HG03571 (cell line): ENCODE results near the gene ZNF66.
"Not testable (repeated sequence)": the region's sequence is repeated elsewhere in the genome, so short reads cannot be mapped to it uniquely, and the experiment has no call there.

ENCODE experiments used
- ATAC-seq: cut with Tn5 transposase; IDR thresholded peaks from one replicate; pipeline ENCODE4 v1.9.1; 2021; ENCODE audit not compliant: unreplicated experiment

Gene ZNF66

GRCh38 chr19:20776083-20777076 lies at the start of gene ZNF66:
ZNF66 (plus strand) TSS chr19:20776304; CDS start chr19:20776448, 144 bp downstream.
- peak; percentile 92 for ATAC-seq

GRCh38 chr19:20750169-20750568 lies 25.9 kb upstream of the ZNF66 start:
- not testable (repeated sequence) for ATAC-seq

GRCh38 chr19:20752291-20752690 lies 23.8 kb upstream of the ZNF66 start:
- ATAC-seq, result not testable (repeated sequence)

GRCh38 chr19:20769225-20769736 lies 6.8 kb upstream of the ZNF66 start:
- ATAC-seq, result not testable (repeated sequence)

GRCh38 chr19:20787786-20788185 lies 11.7 kb downstream of the ZNF66 start:
- ATAC-seq, result no peak

- ATAC-seq, result no peak
Measured at GRCh38 chr19:20791806-20792205, 15.7 kb downstream of the ZNF66 start.

- not testable (repeated sequence) for ATAC-seq
Measured at GRCh38 chr19:20806311-20807262, 30.5 kb downstream of the ZNF66 start.

- no peak for ATAC-seq
Measured at GRCh38 chr19:20840371-20840770, 64.3 kb downstream of the ZNF66 start.
